Heart left ventricle (tissue), 13 donors: Measurements from ENCODE around the gene LRPAP1.

Source experiments
- POLR2A ChIP-seq, 2 donors: fragments of 450-650 bp; IDR thresholded peaks; one replicate each; pipeline ENCODE4 v1.6.1; 2017; ENCODE audit warnings: antibody characterized with exemption in 2 of 2, mild to moderate bottlenecking in 2 of 2, moderate library complexity in 2 of 2
- TF ChIP-seq, protein P1 (sequence below), 12 donors: fragments of 200-600 bp; sonication (generic) in 4 of 12; IDR thresholded peaks; one replicate each; pipeline versions ENCODE4 v1.5.0 to v1.8.0; 2018 to 2022; ENCODE audit warnings: antibody characterized with exemption in 12 of 12, mild to moderate bottlenecking in 5 of 12
- donor health status: ischemic (EF 13 %, LVEDD 7.1; RV severe dilation, severe dysfunction).
- donor health status: DM: no; HTN: yes; CAD: no.
- donor health status: DM: no; HTN: no; CAD: no.
- donor health status: ischemic (EF 25% LVEDD 6.9; RV normal size, moderate dysfunction).
- donor health status: ischemic (EF 25% LVEDD 5.7; RV mildly dilated, moderate dysfunction).
- donor health status: ischemic (EF 35%, LVEDD 5.7; RV mildly dilated, moderate dysfunction).
- donor health status: nonischemic (EF 11% LVEDD 7.7; RV severe dilation, severe dysfunction).
- donor health status: DM: yes; HTN: yes; CAD: no.
- donor health status: PGD.
- donor health status: ischemic (EF 29% LVEDD 5.4; RV normal size, mild dysfunction).
- donor health status: nonischemic (EF 23%, LVEDD 6.1; RV moderate dilation, normal function).

DNA sequence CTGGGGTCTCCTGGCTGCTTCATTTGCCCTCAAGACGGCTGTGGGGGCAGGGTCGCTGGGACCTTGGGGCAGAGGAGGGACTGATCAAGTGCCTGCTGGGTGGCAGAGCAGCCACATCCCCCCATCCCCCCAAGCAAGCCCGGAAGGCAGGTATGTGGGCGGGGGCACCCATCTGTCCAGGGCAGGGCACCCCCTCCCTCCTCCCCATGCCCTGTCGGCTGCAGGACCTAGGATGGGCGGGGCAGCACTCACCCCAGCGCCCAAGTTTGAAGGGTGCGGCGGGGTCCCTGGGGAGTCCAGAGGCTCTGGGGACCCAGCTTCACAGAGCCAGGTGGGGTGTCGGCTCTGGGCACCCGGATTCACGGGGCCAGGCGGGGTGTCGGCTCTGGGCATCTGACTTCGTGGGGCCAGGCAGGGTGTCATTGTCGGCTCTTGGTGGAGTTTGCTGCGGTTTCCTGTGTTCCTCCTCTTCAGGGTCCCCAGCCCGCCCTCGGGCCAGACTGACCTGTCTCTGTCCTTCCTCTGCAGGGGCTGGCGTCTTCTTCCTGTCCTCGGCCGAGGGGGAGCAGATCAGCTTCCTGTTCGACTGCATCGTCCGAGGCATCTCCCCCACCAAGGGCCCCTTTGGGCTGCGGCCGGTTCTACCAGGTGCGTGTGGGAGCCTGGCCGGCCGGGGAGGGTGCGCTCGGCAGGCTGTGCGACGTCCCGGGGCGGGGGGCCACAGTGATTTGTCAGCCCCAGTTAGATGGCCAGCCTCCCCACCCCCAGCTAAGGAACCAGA lies 47.0 kb downstream of the LRPAP1 start:
- TF ChIP-seq, protein P1, sequence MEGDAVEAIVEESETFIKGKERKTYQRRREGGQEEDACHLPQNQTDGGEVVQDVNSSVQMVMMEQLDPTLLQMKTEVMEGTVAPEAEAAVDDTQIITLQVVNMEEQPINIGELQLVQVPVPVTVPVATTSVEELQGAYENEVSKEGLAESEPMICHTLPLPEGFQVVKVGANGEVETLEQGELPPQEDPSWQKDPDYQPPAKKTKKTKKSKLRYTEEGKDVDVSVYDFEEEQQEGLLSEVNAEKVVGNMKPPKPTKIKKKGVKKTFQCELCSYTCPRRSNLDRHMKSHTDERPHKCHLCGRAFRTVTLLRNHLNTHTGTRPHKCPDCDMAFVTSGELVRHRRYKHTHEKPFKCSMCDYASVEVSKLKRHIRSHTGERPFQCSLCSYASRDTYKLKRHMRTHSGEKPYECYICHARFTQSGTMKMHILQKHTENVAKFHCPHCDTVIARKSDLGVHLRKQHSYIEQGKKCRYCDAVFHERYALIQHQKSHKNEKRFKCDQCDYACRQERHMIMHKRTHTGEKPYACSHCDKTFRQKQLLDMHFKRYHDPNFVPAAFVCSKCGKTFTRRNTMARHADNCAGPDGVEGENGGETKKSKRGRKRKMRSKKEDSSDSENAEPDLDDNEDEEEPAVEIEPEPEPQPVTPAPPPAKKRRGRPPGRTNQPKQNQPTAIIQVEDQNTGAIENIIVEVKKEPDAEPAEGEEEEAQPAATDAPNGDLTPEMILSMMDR (IDR thresholded peaks at IDR 0.05): no peak
- no peak for TF ChIP-seq POLR2A (IDR thresholded peaks at IDR 0.05)
